Dedifferentiated amniotic fluid mesenchymal stem cell (primary cell): ENCODE results near the gene ELF1.
"Not testable (repeated sequence)": the region's sequence is repeated elsewhere in the genome, so short reads cannot be mapped to it uniquely, and the experiment has no call there.

Source experiments
- DNase-seq: peaks from one replicate; pipeline ENCODE4 v3.0.0-alpha.2; 2016; ENCODE audit errors: extremely low spot score

Gene ELF1

DNA sequence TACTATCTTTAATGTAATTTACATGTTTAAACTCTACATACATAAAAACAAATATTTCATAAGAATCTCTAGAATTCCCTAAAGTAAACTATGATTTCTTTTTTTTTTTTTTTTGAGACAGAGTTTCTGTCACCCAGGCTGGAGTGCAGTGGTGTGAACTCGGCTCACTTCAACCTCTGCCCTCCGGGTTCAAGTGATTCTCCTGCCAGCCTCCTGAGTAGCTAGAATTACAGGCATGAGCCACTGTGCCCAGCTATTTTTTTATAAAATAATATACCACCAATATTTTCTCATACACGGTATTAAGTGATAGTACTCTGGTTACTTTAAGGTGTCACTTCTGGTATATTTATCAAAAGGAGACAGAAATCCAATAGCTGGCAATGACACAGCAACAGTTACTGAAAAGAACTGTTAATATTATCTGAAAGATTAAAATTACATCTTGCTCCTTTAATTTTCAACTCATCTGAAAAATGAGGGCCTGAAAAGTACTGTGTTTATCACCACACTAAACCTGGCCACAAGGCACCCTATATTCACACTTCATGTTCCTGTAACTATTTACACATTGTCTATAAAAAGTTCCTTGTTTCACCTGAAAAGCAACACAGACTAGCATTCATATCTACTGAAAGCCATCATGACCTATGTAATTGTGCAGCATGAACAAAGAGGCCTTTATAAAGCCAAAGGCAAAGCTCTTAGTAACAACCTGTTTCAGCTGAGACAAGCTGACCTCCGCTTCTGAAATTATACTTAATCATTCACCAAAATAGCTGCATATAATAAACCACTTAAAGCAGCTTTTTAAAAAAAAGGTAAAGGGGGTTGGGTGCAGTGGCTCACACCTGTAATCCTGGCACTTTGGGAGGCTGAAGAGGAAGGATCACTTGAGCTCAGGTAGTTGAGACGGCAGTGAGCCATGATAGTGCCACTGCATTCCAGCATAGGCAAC, 123.6 kb downstream of the ELF1 start:
- no peak for DNase-seq

DNA sequence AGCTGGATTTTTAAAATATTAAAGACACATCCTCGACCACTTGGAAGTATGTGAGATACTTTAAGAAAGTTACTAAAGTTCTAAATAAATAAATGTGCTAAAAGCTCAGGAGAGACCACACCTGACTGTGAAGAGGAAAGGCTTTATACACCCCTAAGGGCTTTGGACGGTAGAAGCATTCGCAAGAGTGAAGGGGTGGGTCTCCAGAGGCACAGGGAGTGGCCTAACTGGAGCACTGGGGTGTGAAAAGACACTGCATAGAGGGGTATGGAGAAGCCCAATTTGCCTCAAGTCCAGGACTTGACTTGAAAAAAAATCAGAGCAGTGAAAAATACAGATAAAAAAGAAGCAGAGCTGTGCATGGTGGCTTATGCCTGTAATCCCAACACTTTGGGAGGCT, 125.5 kb downstream of the ELF1 start:
- DNase-seq = not testable (repeated sequence)

DNA sequence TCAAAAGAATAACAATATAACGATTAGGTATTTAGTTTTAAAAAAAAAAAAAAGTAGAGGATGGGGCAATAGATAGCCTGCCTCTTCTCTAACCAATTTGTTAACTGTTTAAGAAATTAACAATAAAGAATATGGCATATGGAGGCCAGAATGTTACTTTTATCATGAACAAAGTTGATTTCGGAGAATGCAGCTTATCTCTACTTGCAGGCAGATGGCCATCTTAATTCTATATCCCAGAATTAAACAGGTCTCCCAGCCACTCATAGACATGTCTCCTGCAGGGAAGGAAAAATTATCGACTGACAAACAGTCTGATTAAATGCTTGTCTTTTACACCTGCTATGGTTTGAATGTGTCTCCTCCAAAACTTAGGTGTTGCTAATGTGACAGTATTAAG, 133.1 kb downstream of the ELF1 start:
- no peak for DNase-seq

DNA sequence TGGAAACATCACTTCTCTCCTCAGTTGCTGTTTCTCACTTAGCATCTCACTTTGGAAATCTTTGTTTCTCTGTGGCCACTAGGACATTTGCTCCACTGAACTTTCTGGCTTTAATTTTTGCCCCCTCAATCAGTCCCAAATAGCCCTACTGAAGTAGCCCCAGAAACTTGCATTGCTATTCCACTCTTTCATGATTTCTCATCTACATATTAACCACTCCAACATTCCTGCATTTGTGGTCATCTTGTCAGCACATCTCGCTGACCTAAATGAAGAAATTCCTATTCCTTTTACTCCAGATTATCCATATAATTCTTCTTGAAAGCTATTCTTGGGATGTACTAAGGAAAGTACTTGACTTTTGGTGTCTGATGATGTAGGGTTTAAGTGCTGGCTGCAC, 134.9 kb downstream of the ELF1 start:
- not testable (repeated sequence) for DNase-seq
